Measurements from ENCODE around the gene SFMBT2. TPM values are rescaled to one million over a fixed set of nuclear protein-coding genes. Genes with fewer than 3 reads are reported as not detected.

SFMBT2 gene
- total RNA-seq, 1 experiment from 2014 or later = 41.5 TPM

DNA sequence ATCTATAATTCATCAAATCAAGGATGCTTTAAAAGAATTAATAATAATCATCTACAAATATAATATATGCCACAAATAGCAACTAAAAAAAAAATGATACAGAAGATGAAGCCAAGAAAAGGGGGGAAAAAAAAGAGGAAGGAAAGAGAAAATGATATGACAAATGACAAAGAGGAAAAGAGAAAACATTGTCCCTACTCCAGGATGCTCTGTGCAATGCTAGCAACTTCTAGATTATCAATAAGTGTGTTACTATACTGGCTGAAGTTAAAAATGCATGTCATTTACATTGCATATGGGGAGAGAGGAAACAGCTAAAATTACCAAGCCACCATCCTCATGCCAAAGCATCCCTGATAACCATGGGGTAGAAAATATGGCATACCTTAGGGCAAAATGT, 104.2 kb downstream of the SFMBT2 start:
- Histone ChIP-seq H3K4me1 (ENCODE audit: low read length) (peaks cover 25% of the 10 kb centered on the region), H3K9me3 (ENCODE audit: low read length) (no peaks in the 10 kb centered on the region), H3K79me2 (ENCODE audit: low read length) (peaks cover 98% of the 10 kb centered on the region), H3K4me3 (ENCODE audit: low read length) (no peak overlapping the region), H3K9ac (ENCODE audit: low read length) (no peak overlapping the region), H3K4me2 (ENCODE audit: low read depth, low read length, poor library complexity, severe bottlenecking) (no peak overlapping the region), H3K27ac (ENCODE audit: low read length) (no peak overlapping the region), H3K27me3 (ENCODE audit: low read length) (no peaks in the 10 kb centered on the region), H4K20me1 (ENCODE audit: insufficient read depth, low read depth, low read length) (peaks cover 11% of the 10 kb centered on the region; the same call in 1 of the 2 replicates), H2AFZ (ENCODE audit: low read length) (no peak overlapping the region), H3K9me2 (replicated peaks; ENCODE audit: insufficient read depth, low read length) (no peaks in the 10 kb centered on the region), H3K36me3 (ENCODE audit: insufficient read depth, low read length) (peaks cover 47% of the 10 kb centered on the region)
- DNase-seq = no peak

DNA sequence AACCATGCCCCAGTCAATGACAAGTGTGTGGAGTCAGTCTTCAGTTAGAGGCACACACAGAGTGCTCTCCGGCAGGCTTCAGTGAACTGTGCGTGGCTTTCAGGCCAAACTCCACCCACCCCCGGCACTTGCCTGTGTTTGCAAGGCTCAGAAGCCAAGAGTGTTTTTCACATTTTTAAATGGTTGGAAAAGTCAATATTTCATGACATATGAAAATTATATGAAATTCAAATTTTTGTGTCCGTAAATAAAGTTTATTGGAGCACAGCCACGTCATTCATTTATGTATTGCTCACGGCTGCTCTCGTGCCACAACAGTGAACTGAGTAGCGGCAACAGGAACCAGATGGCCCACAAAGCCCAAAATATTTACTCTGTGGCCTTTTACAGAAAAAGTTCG, 104.7 kb downstream of the SFMBT2 start:
- H3K27me3 ChIP-seq (ENCODE audit: low read length) = no peaks in the 10 kb centered on the region
- peaks cover 98% of the 10 kb centered on the region for H3K79me2 ChIP-seq (ENCODE audit: low read length)
- DNase-seq = no peak
- peaks cover 11% of the 10 kb centered on the region; the same call in 1 of the 2 replicates for H4K20me1 ChIP-seq (ENCODE audit: insufficient read depth, low read depth, low read length)
- no peaks in the 10 kb centered on the region for H3K9me3 ChIP-seq (ENCODE audit: low read length)
- no peaks in the 10 kb centered on the region for H3K9me2 ChIP-seq (replicated peaks; ENCODE audit: insufficient read depth, low read length)
- no peak overlapping the region for H3K27ac ChIP-seq (ENCODE audit: low read length)
- H3K4me2 ChIP-seq (ENCODE audit: low read depth, low read length, poor library complexity, severe bottlenecking) = no peak overlapping the region
- peaks cover 47% of the 10 kb centered on the region for H3K36me3 ChIP-seq (ENCODE audit: insufficient read depth, low read length)
- H2AFZ ChIP-seq (ENCODE audit: low read length) = no peak overlapping the region
- no peak overlapping the region for H3K4me3 ChIP-seq (ENCODE audit: low read length)
- peaks cover 25% of the 10 kb centered on the region for H3K4me1 ChIP-seq (ENCODE audit: low read length)
- no peak overlapping the region for H3K9ac ChIP-seq (ENCODE audit: low read length)

DNA sequence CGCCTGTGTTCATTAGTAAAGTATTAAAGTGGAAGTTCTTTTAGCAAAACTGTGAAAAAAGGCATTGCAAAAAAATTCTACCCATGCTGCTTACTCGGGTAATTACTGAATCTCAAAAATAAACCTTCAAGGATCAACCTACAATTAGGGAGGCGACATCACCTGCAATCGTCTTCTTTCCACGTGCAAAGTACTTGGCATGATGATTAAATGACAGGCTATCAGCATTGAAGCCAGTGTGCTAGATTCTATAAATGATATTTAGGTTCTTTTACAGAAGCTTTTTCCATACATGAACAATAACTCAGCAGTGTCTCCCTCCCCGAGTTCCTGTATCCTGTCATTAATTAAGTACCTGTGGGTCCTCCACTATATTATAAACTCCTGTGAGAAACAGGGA, 105.8 kb downstream of the SFMBT2 start:
- H3K9me2 ChIP-seq (replicated peaks; ENCODE audit: insufficient read depth, low read length) = no peaks in the 10 kb centered on the region
- H3K36me3 ChIP-seq (ENCODE audit: insufficient read depth, low read length) = peaks cover 46% of the 10 kb centered on the region
- H4K20me1 ChIP-seq (ENCODE audit: insufficient read depth, low read depth, low read length) = peaks cover 9% of the 10 kb centered on the region; the same call in 1 of the 2 replicates
- peaks cover 25% of the 10 kb centered on the region for H3K4me1 ChIP-seq (ENCODE audit: low read length)
- no peak for DNase-seq
- H3K4me3 ChIP-seq (ENCODE audit: low read length) = no peak overlapping the region
- H3K4me2 ChIP-seq (ENCODE audit: low read depth, low read length, poor library complexity, severe bottlenecking) = no peak overlapping the region
- H3K27me3 ChIP-seq (ENCODE audit: low read length) = no peaks in the 10 kb centered on the region
- H3K9me3 ChIP-seq (ENCODE audit: low read length) = no peaks in the 10 kb centered on the region
- no peak overlapping the region for H3K27ac ChIP-seq (ENCODE audit: low read length)
- H3K79me2 ChIP-seq (ENCODE audit: low read length) = peaks cover 100% of the 10 kb centered on the region
- no peak overlapping the region for H2AFZ ChIP-seq (ENCODE audit: low read length)
- H3K9ac ChIP-seq (ENCODE audit: low read length) = no peak overlapping the region

- DNase-seq = no peak
- H3K36me3 ChIP-seq (ENCODE audit: insufficient read depth, low read length) = peaks cover 41% of the 10 kb centered on the region
- H3K9ac ChIP-seq (ENCODE audit: low read length) = no peak overlapping the region
- H3K4me3 ChIP-seq (ENCODE audit: low read length) = no peak overlapping the region
- H3K4me1 ChIP-seq (ENCODE audit: low read length) = peaks cover 25% of the 10 kb centered on the region
- H3K9me3 ChIP-seq (ENCODE audit: low read length) = no peaks in the 10 kb centered on the region
- no peak overlapping the region for H3K27ac ChIP-seq (ENCODE audit: low read length)
- no peak overlapping the region for H2AFZ ChIP-seq (ENCODE audit: low read length)
- no peak overlapping the region for H3K4me2 ChIP-seq (ENCODE audit: low read depth, low read length, poor library complexity, severe bottlenecking)
- peaks cover 4% of the 10 kb centered on the region; the same call in 1 of the 2 replicates for H4K20me1 ChIP-seq (ENCODE audit: insufficient read depth, low read depth, low read length)
- H3K27me3 ChIP-seq (ENCODE audit: low read length) = no peaks in the 10 kb centered on the region
- H3K79me2 ChIP-seq (ENCODE audit: low read length) = peaks cover 99% of the 10 kb centered on the region
- H3K9me2 ChIP-seq (replicated peaks; ENCODE audit: insufficient read depth, low read length) = no peaks in the 10 kb centered on the region
Measured at GRCh38 chr10:7304110-7304509, 106.7 kb downstream of the SFMBT2 start.

DNA sequence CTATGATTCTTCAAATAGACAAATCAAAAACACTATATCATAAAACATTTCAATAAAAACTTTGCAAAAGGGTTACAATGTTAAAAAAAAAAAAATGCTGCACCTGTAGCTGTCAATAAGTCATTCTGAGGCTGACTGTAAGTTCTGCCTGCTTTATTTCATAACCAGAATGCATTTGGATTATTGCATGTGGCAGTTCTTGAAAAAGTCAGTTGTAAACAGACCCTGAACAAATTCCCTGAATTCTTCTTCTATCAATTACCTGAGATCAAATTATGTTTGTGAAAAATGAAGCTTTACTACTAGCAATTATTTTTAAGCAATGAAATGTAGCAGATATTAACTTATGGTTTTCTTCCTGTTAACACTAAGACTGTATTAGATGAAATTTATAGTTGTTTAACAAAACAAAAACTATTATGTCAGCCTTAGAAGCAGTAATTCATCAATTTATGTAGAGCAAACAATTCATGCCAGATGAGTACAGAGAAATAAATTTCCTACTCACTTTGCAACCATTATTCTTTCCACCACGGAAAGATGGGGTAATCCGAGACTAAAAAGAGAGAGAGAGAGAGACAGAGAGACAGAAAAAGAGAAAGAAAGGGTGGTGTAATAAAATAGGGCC, 107.8 kb downstream of the SFMBT2 start:
- Histone ChIP-seq H3K9me3 (ENCODE audit: low read length) (no peaks in the 10 kb centered on the region), H3K79me2 (ENCODE audit: low read length) (peaks cover 99% of the 10 kb centered on the region), H3K36me3 (ENCODE audit: insufficient read depth, low read length) (peaks cover 36% of the 10 kb centered on the region), H3K9me2 (replicated peaks; ENCODE audit: insufficient read depth, low read length) (no peaks in the 10 kb centered on the region), H3K9ac (ENCODE audit: low read length) (no peak overlapping the region), H3K4me2 (ENCODE audit: low read depth, low read length, poor library complexity, severe bottlenecking) (no peak overlapping the region), H4K20me1 (ENCODE audit: insufficient read depth, low read depth, low read length) (peaks cover 7% of the 10 kb centered on the region; the same call in 1 of the 2 replicates), H3K4me3 (ENCODE audit: low read length) (no peak overlapping the region), H3K27me3 (ENCODE audit: low read length) (no peaks in the 10 kb centered on the region), H3K27ac (ENCODE audit: low read length) (no peak overlapping the region), H3K4me1 (ENCODE audit: low read length) (peaks cover 15% of the 10 kb centered on the region), H2AFZ (ENCODE audit: low read length) (no peak overlapping the region)
- DNase-seq = no peak

GRCh38 chr10:7302392-7302906, 108.4 kb downstream of the SFMBT2 start:
- no peak overlapping the region for H3K4me2 ChIP-seq (ENCODE audit: low read depth, low read length, poor library complexity, severe bottlenecking)
- peaks cover 33% of the 10 kb centered on the region for H3K36me3 ChIP-seq (ENCODE audit: insufficient read depth, low read length)
- H2AFZ ChIP-seq (ENCODE audit: low read length) = no peak overlapping the region
- no peaks in the 10 kb centered on the region for H3K9me3 ChIP-seq (ENCODE audit: low read length)
- no peaks in the 10 kb centered on the region for H3K27me3 ChIP-seq (ENCODE audit: low read length)
- DNase-seq = no peak
- H3K9ac ChIP-seq (ENCODE audit: low read length) = no peak overlapping the region
- no peaks in the 10 kb centered on the region for H3K9me2 ChIP-seq (replicated peaks; ENCODE audit: insufficient read depth, low read length)
- H3K4me1 ChIP-seq (ENCODE audit: low read length) = peaks cover 13% of the 10 kb centered on the region
- H3K4me3 ChIP-seq (ENCODE audit: low read length) = no peak overlapping the region
- peaks cover 7% of the 10 kb centered on the region; the same call in 1 of the 2 replicates for H4K20me1 ChIP-seq (ENCODE audit: insufficient read depth, low read depth, low read length)
- H3K79me2 ChIP-seq (ENCODE audit: low read length) = peaks cover 99% of the 10 kb centered on the region
- H3K27ac ChIP-seq (ENCODE audit: low read length) = no peak overlapping the region

DNA sequence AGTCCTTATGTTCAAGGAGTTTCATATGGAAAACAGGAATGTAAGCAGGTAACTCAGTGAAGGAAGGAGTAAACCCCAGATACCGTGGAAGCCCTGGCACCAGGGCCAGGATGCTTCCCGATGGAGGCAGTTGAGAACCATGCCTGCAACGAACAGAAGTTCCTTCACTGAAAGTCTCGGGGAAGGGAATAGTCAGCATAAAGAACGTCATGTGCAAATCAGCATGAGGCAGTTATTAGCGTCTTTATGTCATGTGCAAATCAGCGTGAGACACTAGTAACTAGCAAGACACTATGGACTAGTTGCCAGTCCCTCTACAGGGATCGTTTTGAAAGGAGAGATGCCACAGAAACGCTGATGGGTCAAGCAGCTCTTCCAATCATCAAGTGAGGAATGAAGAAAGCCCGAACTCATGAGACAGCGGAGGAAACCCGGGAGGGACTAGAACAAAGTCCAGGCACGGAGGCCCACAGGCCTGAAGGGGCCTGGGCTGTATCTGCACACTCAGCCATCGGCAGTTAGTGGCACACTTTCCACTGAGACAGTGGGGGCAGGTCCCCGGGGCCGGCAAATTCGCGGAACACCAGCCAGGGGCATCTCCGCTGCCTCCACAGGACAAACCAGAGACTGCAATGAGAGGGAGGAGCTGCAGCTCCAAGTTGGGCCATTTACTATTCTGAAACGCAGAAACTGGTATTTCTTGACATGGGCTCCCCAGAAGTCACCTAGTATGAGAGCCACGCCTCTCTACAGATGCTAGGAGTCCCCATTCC, 109.6 kb downstream of the SFMBT2 start:
- Histone ChIP-seq H3K27ac (ENCODE audit: low read length) (no peak overlapping the region), H3K27me3 (ENCODE audit: low read length) (no peaks in the 10 kb centered on the region), H3K9ac (ENCODE audit: low read length) (no peak overlapping the region), H2AFZ (ENCODE audit: low read length) (no peak overlapping the region), H3K79me2 (ENCODE audit: low read length) (peaks cover 99% of the 10 kb centered on the region), H3K4me1 (ENCODE audit: low read length) (peaks cover 15% of the 10 kb centered on the region), H3K4me2 (ENCODE audit: low read depth, low read length, poor library complexity, severe bottlenecking) (no peak overlapping the region), H4K20me1 (ENCODE audit: insufficient read depth, low read depth, low read length) (peaks cover 13% of the 10 kb centered on the region; the same call in 1 of the 2 replicates), H3K9me3 (ENCODE audit: low read length) (no peaks in the 10 kb centered on the region), H3K36me3 (ENCODE audit: insufficient read depth, low read length) (peaks cover 22% of the 10 kb centered on the region; the same call in 1 of the 2 replicates), H3K9me2 (replicated peaks; ENCODE audit: insufficient read depth, low read length) (no peaks in the 10 kb centered on the region), H3K4me3 (ENCODE audit: low read length) (no peak overlapping the region)
- DNase-seq = no peak

DNA sequence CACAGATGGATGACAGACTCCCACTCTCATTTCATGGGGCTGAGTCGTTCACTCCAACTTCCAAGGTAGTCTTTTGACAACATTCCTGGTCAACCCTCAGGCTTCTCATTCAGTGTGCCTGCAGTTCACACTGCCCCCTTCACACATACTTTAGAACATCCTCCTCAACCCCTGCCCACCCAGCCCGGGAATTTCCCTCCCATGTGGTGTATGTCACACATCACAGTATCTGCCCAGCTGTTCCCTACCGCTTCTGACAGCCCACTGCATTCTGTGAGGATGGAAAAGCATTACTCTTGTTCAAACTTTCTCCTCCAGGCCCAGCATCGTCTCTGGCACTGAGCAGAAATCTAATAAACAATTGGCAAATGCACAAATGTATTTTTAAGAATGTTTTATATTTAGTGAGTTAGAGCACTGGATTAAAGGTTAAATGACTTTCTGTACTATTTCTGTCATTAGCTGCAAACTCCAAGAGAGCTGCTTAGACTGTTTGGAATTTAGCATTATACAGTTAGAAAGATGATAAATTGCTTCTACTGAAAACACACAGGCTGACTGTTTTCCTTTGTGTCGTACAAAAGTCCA, 110.4 kb downstream of the SFMBT2 start:
- H3K79me2 ChIP-seq (ENCODE audit: low read length) = peaks cover 99% of the 10 kb centered on the region
- no peak overlapping the region for H3K4me2 ChIP-seq (ENCODE audit: low read depth, low read length, poor library complexity, severe bottlenecking)
- no peak overlapping the region for H3K9ac ChIP-seq (ENCODE audit: low read length)
- H2AFZ ChIP-seq (ENCODE audit: low read length) = no peak overlapping the region
- H3K27ac ChIP-seq (ENCODE audit: low read length) = no peak overlapping the region
- no peaks in the 10 kb centered on the region for H3K9me3 ChIP-seq (ENCODE audit: low read length)
- peaks cover 22% of the 10 kb centered on the region for H3K4me1 ChIP-seq (ENCODE audit: low read length)
- no peaks in the 10 kb centered on the region for H3K27me3 ChIP-seq (ENCODE audit: low read length)
- peaks cover 15% of the 10 kb centered on the region; the same call in 1 of the 2 replicates for H3K36me3 ChIP-seq (ENCODE audit: insufficient read depth, low read length)
- H3K9me2 ChIP-seq (replicated peaks; ENCODE audit: insufficient read depth, low read length) = no peaks in the 10 kb centered on the region
- no peak for DNase-seq
- peaks cover 13% of the 10 kb centered on the region for H4K20me1 ChIP-seq (ENCODE audit: insufficient read depth, low read depth, low read length)
- no peak overlapping the region for H3K4me3 ChIP-seq (ENCODE audit: low read length)
